ENCODE measurements around the gene TEX13B.

TEX13B gene

DNA sequence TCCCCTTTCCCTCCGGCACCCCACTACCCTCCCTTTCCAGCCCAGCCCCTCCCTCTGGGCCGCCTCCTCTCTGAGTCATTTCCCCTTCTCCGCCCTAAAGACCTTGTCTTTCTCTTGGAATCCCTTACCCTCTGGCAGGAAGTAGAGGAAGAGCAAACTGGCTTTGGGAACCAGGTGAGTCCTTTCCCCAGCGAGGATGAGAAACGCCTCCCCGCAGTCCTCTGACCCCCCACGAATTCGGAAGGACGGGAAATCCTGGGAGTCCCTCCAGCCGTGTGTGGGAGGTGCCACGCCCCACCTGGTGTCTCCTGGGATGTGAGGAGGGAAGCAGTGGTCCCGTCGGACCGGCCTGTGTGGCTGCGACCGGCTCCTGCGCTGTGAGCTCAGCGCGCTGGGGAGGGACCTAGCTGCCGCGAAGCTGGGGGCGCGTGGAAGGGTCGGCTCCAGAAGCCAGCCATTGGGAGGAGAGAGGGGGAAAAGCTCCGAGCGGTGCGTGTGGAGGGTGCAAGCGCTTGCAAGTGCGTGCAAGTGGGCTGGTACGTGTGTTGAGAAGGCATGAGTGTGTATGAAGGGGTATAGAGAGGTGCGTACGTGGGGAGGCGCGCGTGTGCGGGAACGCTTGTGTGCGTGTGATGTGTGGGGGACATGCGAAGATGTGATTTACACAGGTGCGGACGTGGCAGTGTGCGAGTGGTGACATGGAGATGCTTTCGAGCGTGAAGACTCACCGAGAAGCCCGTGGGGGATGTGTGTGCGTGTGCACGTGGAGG lies 46.3 kb downstream of the TEX13B start:
- FAIRE-seq, result no peak

DNA sequence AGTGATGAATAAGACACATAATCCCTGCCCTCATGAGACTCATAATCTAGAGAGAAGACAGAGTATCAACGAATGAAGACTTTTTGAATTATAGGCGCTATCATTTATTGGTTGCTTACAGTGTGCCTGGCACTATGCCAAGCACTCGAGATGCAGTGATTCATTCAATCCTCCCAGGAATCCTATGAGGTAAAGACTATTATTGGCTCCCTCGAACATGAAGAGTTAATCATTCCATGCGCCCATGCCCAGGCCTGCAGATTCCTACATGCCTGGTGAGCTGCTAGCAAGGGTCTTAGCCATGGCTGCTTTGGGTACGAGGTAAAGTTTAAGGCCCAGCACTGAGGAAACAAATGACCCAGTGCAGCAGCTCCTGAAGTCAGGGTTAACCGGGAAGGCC lies 47.0 kb downstream of the TEX13B start:
- FAIRE-seq, result no peak

DNA sequence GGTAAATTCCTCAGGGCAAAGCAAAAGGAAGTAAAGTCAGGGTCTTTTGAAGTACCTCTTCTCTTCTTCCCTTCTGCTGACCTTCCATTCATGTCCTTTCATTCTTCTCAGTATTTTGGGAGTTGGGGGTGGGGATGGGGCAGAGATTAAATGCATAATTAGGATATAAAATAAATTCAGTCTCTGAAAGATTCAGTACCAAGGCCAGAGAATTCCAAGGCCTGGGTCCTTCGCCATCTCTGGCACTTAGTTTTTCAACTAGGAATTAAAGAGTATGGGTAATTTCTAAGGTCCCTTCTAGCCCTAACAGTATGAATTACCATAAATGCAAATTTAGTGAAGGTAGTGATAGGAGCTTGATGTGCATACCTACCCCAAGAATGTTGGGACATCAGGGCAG lies 47.9 kb downstream of the TEX13B start:
- FAIRE-seq, result no peak

Data from G401.6 (cell line).